ENCODE data around the gene AMN. TPM values are rescaled to one million over a fixed set of nuclear protein-coding genes. Genes with fewer than 3 reads are reported as not detected.

Gene AMN
- polyA plus RNA-seq, 1 donor from 2014 or later, result 0.15 TPM

DNA sequence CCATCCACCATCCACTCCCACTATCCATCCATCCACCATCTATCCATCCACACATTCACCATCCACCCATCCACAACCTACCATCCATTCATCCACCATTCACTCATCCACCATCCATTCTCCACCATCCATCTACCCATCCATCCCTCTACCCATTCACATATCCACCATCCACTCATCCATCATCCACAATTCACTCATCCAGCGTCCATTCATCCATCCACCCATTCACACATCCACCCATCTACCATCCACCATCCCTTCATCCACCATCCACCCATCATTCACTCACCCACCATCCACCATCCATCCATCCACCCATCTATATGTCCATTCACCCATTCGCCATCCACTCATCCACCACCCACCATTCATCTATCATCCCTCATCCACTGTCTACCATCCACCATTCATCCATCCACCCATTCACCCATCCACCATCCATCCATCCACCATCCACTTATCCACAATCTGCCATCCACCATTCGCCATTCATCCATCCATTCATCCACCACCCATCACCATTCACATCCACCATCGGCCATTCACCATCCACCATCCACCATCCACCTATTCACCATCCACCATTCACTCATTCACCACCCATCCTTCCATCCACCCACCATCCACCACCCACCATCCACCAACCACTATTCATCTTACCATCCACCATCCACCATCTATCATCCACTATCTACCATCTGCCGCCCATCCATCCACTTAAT, 2.0 kb upstream of the AMN start:
- no peaks in the 10 kb centered on the region for H3F3A ChIP-seq (ENCODE audit: insufficient read depth, low read length, poor library complexity, severe bottlenecking)
- peaks cover 44% of the 10 kb centered on the region for H3K27me3 ChIP-seq (ENCODE audit: insufficient read depth, low read depth, low read length)
- H3K27ac ChIP-seq (ENCODE audit: low read length), result no peak overlapping the region
- H3K79me2 ChIP-seq (replicated peaks; ENCODE audit: insufficient read depth, low read length), result no peaks in the 10 kb centered on the region
- H3K9me2 ChIP-seq (ENCODE audit: insufficient read depth, low read length), result no peaks in the 10 kb centered on the region
- H3K4me3 ChIP-seq (ENCODE audit: low read length), result no peak overlapping the region
- peaks cover 4% of the 10 kb centered on the region for H3K9me3 ChIP-seq (ENCODE audit: low read length)
- H3K36me3 ChIP-seq (ENCODE audit: insufficient read depth, low read length), result no peaks in the 10 kb centered on the region
- no peak for TF ChIP-seq TAF1 (IDR thresholded peaks at IDR 0.05; ENCODE audit: low read depth)
- no peak overlapping the region for H3K9ac ChIP-seq (ENCODE audit: low read length)
- H3K4me2 ChIP-seq (ENCODE audit: low read length), result no peak overlapping the region
- H2AFZ ChIP-seq (ENCODE audit: low read depth, low read length), result no peak overlapping the region
- no peaks in the 10 kb centered on the region for H4K20me1 ChIP-seq (ENCODE audit: insufficient read depth)

- no peak overlapping the region for H2AFZ ChIP-seq (ENCODE audit: low read depth, low read length)
- no peaks in the 10 kb centered on the region for H3F3A ChIP-seq (ENCODE audit: insufficient read depth, low read length, poor library complexity, severe bottlenecking)
- H3K4me3 ChIP-seq (ENCODE audit: low read length), result no peak overlapping the region
- TF ChIP-seq EP300 (conservative IDR thresholded peaks at IDR 0.05; ENCODE audit: poor library complexity, severe bottlenecking), result no peak
- no peak for TF ChIP-seq TAF1 (IDR thresholded peaks at IDR 0.05; ENCODE audit: low read depth)
- TF ChIP-seq POLR2AphosphoS5 (IDR thresholded peaks at IDR 0.05), result no peak
- TF ChIP-seq RAD21 (conservative IDR thresholded peaks at IDR 0.05), result no peak
- TF ChIP-seq, protein P1, sequence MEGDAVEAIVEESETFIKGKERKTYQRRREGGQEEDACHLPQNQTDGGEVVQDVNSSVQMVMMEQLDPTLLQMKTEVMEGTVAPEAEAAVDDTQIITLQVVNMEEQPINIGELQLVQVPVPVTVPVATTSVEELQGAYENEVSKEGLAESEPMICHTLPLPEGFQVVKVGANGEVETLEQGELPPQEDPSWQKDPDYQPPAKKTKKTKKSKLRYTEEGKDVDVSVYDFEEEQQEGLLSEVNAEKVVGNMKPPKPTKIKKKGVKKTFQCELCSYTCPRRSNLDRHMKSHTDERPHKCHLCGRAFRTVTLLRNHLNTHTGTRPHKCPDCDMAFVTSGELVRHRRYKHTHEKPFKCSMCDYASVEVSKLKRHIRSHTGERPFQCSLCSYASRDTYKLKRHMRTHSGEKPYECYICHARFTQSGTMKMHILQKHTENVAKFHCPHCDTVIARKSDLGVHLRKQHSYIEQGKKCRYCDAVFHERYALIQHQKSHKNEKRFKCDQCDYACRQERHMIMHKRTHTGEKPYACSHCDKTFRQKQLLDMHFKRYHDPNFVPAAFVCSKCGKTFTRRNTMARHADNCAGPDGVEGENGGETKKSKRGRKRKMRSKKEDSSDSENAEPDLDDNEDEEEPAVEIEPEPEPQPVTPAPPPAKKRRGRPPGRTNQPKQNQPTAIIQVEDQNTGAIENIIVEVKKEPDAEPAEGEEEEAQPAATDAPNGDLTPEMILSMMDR (IDR thresholded peaks at IDR 0.05; ENCODE audit: poor library complexity, severe bottlenecking), result no peak
- TF ChIP-seq SMC3 (conservative IDR thresholded peaks at IDR 0.05; ENCODE audit: poor library complexity), result no peak
- TF ChIP-seq MXI1 (conservative IDR thresholded peaks at IDR 0.05; ENCODE audit: poor library complexity, severe bottlenecking), result no peak
- TF ChIP-seq REST (IDR thresholded peaks at IDR 0.05; ENCODE audit: borderline replicate concordance), result no peak
- TF ChIP-seq EZH2 (IDR thresholded peaks at IDR 0.05; ENCODE audit: borderline replicate concordance, insufficient read depth, low read length, poor library complexity, severe bottlenecking), result no peak
- peaks cover 4% of the 10 kb centered on the region for H3K9me3 ChIP-seq (ENCODE audit: low read length)
- H3K36me3 ChIP-seq (ENCODE audit: insufficient read depth, low read length), result no peaks in the 10 kb centered on the region
- H4K20me1 ChIP-seq (ENCODE audit: insufficient read depth), result no peaks in the 10 kb centered on the region
- H3K27me3 ChIP-seq (ENCODE audit: insufficient read depth, low read depth, low read length), result peaks cover 49% of the 10 kb centered on the region
- H3K4me2 ChIP-seq (ENCODE audit: low read length), result no peak overlapping the region
- no peaks in the 10 kb centered on the region for H3K79me2 ChIP-seq (replicated peaks; ENCODE audit: insufficient read depth, low read length)
- H3K9me2 ChIP-seq (ENCODE audit: insufficient read depth, low read length), result no peaks in the 10 kb centered on the region
- no peak overlapping the region for H3K9ac ChIP-seq (ENCODE audit: low read length)
- H3K27ac ChIP-seq (ENCODE audit: low read length), result no peak overlapping the region
Observed at GRCh38 chr14:102920998-102921304, 1.5 kb upstream of the AMN start.
